Measurements from ENCODE around the gene CAPN1.

DNA sequence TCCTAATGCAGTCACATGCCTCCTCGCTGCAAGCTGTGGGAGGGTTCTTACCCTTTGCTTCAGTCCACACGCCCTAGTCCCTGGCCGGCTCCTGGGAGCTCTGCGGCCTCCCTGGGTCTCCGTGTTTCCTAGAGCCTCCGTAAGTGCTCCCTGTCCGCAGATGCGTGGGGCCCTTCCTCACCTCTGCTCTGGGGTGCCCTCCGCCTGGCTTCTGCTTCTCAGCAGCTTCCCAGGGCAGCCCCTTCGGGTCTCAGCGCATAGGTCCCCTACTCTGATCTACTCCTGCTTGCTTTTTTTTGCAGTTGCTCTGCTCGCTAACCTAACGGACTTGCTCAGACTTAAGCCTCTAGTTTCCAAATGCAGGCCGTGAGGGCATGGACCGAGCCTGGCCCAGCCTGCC is 22.4 kb downstream of the CAPN1 start:
- TF ChIP-seq, protein P1, sequence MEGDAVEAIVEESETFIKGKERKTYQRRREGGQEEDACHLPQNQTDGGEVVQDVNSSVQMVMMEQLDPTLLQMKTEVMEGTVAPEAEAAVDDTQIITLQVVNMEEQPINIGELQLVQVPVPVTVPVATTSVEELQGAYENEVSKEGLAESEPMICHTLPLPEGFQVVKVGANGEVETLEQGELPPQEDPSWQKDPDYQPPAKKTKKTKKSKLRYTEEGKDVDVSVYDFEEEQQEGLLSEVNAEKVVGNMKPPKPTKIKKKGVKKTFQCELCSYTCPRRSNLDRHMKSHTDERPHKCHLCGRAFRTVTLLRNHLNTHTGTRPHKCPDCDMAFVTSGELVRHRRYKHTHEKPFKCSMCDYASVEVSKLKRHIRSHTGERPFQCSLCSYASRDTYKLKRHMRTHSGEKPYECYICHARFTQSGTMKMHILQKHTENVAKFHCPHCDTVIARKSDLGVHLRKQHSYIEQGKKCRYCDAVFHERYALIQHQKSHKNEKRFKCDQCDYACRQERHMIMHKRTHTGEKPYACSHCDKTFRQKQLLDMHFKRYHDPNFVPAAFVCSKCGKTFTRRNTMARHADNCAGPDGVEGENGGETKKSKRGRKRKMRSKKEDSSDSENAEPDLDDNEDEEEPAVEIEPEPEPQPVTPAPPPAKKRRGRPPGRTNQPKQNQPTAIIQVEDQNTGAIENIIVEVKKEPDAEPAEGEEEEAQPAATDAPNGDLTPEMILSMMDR (IDR thresholded peaks at IDR 0.05; ENCODE audit: insufficient read depth, low read depth, low read length): no peak
- TF ChIP-seq EZH2 (IDR thresholded peaks at IDR 0.05; ENCODE audit: insufficient read depth, low read length): no peak
